Measurements from ENCODE around the gene HOXA13.

Gene HOXA13

DNA sequence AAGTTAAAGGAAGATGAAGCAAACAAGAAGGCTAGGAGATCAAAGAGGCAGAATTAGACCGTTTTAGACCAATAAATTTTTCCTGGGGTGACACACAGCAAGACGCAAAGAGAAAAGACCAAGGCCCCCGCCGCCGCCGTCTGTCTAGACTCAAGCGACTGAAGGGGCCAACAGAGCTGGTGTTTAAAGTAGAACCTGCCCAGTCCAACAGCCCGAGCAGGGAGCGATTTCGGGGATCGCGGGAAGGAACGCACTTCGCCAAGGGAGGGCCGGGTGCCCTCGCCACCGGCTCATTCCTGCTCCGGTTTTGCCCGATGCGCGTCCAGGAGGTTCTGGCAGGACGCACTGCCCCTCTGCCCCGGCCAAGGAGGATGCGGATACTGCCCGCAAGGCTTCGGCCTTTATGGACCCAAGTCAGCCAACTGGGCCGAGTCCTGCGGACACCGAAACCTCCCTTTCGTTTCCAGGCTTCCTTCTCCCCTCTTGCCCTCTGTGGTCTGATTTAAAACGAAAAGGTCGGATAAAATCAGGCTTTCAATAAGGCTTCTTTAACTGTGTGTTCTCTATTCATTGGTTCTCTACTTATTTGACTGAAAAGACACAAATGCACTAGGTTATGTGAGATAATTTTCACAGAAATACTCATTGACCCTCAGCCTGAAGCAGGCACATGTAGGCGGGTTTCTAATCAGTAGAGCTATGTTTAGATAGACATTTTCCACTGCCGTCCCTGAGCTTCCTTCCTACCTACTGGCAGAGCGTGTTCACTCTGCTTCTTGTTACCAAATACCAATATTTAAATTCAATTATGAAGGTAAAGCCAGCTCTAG, 41.2 kb downstream of the HOXA13 start:
- TF ChIP-seq, protein P1, sequence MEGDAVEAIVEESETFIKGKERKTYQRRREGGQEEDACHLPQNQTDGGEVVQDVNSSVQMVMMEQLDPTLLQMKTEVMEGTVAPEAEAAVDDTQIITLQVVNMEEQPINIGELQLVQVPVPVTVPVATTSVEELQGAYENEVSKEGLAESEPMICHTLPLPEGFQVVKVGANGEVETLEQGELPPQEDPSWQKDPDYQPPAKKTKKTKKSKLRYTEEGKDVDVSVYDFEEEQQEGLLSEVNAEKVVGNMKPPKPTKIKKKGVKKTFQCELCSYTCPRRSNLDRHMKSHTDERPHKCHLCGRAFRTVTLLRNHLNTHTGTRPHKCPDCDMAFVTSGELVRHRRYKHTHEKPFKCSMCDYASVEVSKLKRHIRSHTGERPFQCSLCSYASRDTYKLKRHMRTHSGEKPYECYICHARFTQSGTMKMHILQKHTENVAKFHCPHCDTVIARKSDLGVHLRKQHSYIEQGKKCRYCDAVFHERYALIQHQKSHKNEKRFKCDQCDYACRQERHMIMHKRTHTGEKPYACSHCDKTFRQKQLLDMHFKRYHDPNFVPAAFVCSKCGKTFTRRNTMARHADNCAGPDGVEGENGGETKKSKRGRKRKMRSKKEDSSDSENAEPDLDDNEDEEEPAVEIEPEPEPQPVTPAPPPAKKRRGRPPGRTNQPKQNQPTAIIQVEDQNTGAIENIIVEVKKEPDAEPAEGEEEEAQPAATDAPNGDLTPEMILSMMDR (conservative IDR thresholded peaks at IDR 0.05; ENCODE audit: low read length): no peak
- DNase-seq (ENCODE audit: low read depth): no peak
- no peak overlapping the region for H3K4me3 ChIP-seq (ENCODE audit: low read length)

DNA sequence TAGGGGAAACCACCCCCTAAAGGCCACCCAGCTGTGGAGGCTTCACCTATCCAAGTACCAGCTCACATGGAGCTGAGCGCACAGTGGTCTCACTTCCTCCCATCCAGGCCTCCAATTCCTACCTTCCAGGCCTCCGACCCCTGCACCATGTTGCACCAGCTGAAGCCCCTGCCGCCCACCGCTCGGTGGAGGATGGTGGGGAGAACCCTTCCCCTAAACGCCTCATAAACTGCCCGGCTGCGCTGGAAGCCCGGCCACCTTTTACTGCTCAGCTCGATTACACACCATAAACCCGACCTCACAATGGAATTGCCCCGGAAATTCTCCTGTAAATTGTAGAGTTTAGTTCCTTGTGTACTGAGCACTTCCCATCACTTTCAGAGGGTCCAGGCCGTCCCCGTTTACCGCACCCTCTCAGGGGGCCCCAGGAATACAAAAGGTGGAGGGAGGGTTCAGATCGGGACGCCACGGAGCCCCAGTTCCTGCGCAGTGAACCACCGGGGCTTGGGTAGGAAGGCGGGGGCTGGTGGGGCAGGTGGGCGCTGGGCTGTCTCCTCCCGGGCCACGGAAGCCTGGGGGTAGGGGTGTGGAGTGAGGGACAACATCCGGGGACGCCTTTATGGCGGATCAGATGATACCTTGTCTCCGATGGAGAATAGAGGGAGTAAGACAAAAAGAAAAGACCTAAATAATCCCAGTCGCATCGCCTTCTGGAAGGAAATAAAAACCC, 42.0 kb downstream of the HOXA13 start:
- TF ChIP-seq, protein P1 (conservative IDR thresholded peaks at IDR 0.05; ENCODE audit: low read length): no peak
- no peak overlapping the region for H3K4me3 ChIP-seq (ENCODE audit: low read length)
- no peak for DNase-seq (ENCODE audit: low read depth)

DNA sequence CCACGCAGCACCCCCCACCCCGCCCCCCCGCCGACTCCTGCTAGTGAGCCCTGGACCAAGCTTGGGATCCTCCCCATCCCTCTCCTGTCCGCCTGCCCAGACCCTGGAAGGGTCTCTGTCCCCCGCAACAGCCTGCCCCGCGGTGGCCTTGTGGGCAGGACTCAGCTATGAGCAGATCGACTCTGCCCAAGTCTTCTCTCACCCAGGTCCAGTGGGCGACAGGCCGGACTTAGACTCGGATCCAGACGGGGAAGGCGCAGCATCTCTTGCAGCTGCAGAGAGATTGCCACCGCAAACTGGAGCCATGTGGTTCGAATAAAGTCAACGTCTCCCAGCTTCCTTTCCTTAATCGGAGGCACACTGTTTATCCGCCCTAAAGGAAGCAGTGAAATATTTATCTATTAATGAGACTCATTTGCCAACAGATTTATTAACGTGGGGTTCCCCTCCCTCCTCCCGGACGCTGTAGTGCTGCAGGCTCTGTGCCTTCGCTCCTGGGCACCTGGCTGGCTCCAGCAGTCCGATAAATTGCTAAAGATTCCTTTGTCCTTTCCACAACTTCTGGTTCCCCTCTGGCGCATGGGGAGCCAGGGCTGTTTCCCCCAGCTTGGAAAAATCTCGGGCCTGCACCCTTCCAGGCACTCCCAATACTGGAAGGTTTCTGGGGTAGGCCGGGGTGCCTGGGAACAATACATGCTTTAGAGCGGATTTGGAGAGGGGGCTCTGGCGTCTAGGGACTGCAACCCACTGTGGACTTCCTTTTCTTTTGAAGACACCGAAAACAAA, 42.8 kb downstream of the HOXA13 start:
- TF ChIP-seq, protein P1 (conservative IDR thresholded peaks at IDR 0.05; ENCODE audit: low read length): no peak
- H3K4me3 ChIP-seq (ENCODE audit: low read length): peak overlapping the region; percentile 77
- peak; percentile 44 for DNase-seq (ENCODE audit: low read depth)

DNA sequence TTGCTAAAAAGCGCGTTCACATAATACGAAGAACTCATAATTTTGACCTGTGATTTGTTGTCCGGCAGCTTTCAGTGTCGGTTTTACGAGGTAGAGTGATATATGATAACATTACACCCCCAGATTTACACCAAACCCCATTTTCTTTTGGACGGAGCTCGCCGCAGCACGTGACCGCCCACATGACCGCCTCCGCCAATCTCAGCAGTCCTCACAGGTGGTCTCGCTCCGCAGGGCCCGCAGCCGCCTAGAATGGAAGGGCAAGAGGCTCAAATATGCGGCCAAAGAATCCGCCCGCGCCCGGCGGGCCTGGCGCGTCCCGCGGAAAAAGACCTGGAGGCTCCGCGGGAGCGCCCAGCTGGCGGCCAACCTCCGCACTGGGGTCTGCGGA, 43.4 kb downstream of the HOXA13 start, which contains the start of gene HOXA7:
Gene HOXA7, minus strand, starts transcription at position 168 of the 391 bp plus-strand sequence. Its CDS starts 130 bp downstream, at position 38.
- peak; percentile 74 for DNase-seq (ENCODE audit: low read depth)
- peak within 1 kb of the TSS; percentile 77 for H3K4me3 ChIP-seq (ENCODE audit: low read length)
- TF ChIP-seq, protein P1 (conservative IDR thresholded peaks at IDR 0.05; ENCODE audit: low read length): no peak

DNA sequence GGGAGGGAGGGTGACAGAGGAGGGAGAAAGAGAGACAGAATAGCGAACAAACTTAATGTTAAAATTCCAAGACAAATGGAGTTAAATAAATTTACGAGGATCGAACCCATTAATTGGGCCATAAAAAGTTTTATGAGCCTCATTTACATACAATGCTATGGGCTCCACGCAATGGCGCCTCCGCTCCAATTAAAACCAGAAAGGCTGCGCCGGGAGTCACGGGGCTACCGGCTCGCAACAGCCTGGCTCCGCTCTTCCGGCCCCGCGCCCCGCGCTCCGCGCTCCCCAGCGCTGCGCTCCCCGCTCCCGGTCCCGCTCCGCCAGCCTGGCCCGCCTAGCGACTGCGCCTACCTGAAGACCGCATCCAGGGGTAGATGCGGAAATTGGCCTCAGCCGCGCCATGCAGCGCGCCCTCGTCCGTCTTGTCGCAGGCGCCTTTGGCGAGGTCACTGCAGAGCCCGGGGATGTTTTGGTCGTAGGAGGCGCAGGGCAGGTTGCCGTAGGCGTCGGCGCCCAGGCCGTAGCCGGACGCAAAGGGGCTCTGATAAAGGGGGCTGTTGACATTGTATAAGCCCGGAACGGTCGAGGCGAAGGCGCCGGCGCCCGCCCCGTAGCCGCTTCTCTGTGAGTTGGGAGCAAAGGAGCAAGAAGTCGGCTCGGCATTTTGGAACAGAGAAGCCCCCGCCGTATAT, 43.9 kb downstream of the HOXA13 start:
- DNase-seq (ENCODE audit: low read depth): peak; percentile 45
- TF ChIP-seq, protein P1 (conservative IDR thresholded peaks at IDR 0.05; ENCODE audit: low read length): no peak; the same call in 1 of the 2 replicates
- H3K4me3 ChIP-seq (ENCODE audit: low read length): peak overlapping the region; percentile 77
